GM19438 (cell line): Measurements from ENCODE around the gene RGL3.
"Not testable (repeated sequence)": the region's sequence is repeated elsewhere in the genome, so short reads cannot be mapped to it uniquely, and the experiment has no call there.

Experiments used
- ATAC-seq: cut with Tn5 transposase; IDR thresholded peaks from one replicate; pipeline ENCODE4 v1.9.1; 2021; ENCODE audit warnings: low read depth; ENCODE audit not compliant: unreplicated experiment

Gene RGL3

GRCh38 chr19:11421371-11422098, 2.4 kb upstream of the RGL3 start:
- ATAC-seq = peak; percentile 54

GRCh38 chr19:11420429-11421370, 1.6 kb upstream of the RGL3 start:
- no peak for ATAC-seq

GRCh38 chr19:11418094-11418548, 993 bp downstream of the RGL3 start:
- ATAC-seq = no peak

- ATAC-seq = no peak
Observed at GRCh38 chr19:11416346-11417052, 2.6 kb downstream of the RGL3 start.

GRCh38 chr19:11414544-11414943, 4.6 kb downstream of the RGL3 start:
- ATAC-seq = no peak

GRCh38 chr19:11410682-11411081, 8.4 kb downstream of the RGL3 start:
- ATAC-seq = no peak

- no peak for ATAC-seq
Observed at GRCh38 chr19:11408591-11408990, 10.5 kb downstream of the RGL3 start.

- ATAC-seq = not testable (repeated sequence)
Observed at GRCh38 chr19:11406703-11407236, 12.3 kb downstream of the RGL3 start.

GRCh38 chr19:11405846-11406643, 13.1 kb downstream of the RGL3 start:
- no peak for ATAC-seq

GRCh38 chr19:11404588-11405222, 14.4 kb downstream of the RGL3 start:
- no peak for ATAC-seq

- no peak for ATAC-seq
Observed at GRCh38 chr19:11401808-11402543, 17.1 kb downstream of the RGL3 start.

GRCh38 chr19:11400798-11401197, 18.3 kb downstream of the RGL3 start:
- no peak for ATAC-seq

GRCh38 chr19:11399667-11400066, 19.4 kb downstream of the RGL3 start:
- no peak for ATAC-seq

GRCh38 chr19:11397089-11397610, 22.0 kb downstream of the RGL3 start:
- no peak for ATAC-seq

- ATAC-seq = no peak
Observed at GRCh38 chr19:11390933-11391680, 28.0 kb downstream of the RGL3 start.

- ATAC-seq = no peak
Observed at GRCh38 chr19:11390359-11390758, 28.8 kb downstream of the RGL3 start.

GRCh38 chr19:11387162-11388034, 31.7 kb downstream of the RGL3 start:
- ATAC-seq = no peak
